DOHH2 (cell line): Measurements from ENCODE around the gene ADH4.

Experiments used
- H3F3A ChIP-seq: fragments of 200-600 bp; sonication (generic), shearing (Covaris generic); 2 replicates; pipeline ENCODE4 v1.6.0; 2016; ENCODE audit warnings: antibody characterized with exemption, mild to moderate bottlenecking; ENCODE audit not compliant: control insufficient read depth, insufficient read depth
- H3K27ac ChIP-seq: fragments of 200-600 bp; sonication (generic); 2 replicates; pipeline ENCODE4 v1.5.1; 2014; ENCODE audit warnings: low read depth, mild to moderate bottlenecking, low read length, moderate library complexity
- H3K27me3 ChIP-seq: fragments of 200-600 bp; sonication (generic); 2 replicates; pipeline ENCODE4 v1.6.1; 2014; ENCODE audit warnings: mild to moderate bottlenecking, low read length, mixed read lengths; ENCODE audit not compliant: control insufficient read depth
- H3K36me3 ChIP-seq: fragments of 200-600 bp; sonication (generic); 2 replicates; pipeline ENCODE4 v1.6.1; 2014; ENCODE audit warnings: mild to moderate bottlenecking, low read length, moderate library complexity, mixed read lengths; ENCODE audit not compliant: control insufficient read depth
- H3K4me1 ChIP-seq: fragments of 200-600 bp; sonication (generic); 2 replicates; pipeline ENCODE4 v1.6.1; 2014; ENCODE audit warnings: mild to moderate bottlenecking, low read length, mixed read lengths; ENCODE audit not compliant: control insufficient read depth
- H3K4me2 ChIP-seq: fragments of 200-600 bp; sonication (generic); 2 replicates; pipeline ENCODE4 v1.6.0; 2014; ENCODE audit warnings: mild to moderate bottlenecking, low read length, moderate library complexity
- H3K4me3 ChIP-seq: fragments of 200-600 bp; sonication (generic); 2 replicates; pipeline ENCODE4 v1.5.1; 2014; ENCODE audit warnings: mild to moderate bottlenecking, low read length, mixed read lengths
- H3K79me2 ChIP-seq: fragments of 200-600 bp; sonication (generic); 2 replicates; pipeline ENCODE4 v1.6.1; 2014; ENCODE audit warnings: mild to moderate bottlenecking, low read length, mixed read lengths; ENCODE audit not compliant: control insufficient read depth
- H3K9me2 ChIP-seq: fragments of 200-600 bp; sonication (generic); replicated peaks from 2 replicates; pipeline ENCODE4 v1.6.1; 2014; ENCODE audit warnings: mild to moderate bottlenecking, low read length, mixed read lengths; ENCODE audit not compliant: control insufficient read depth
- H3K9me3 ChIP-seq: fragments of 200-600 bp; sonication (generic); 2 replicates; pipeline ENCODE4 v1.6.1; 2014; ENCODE audit warnings: antibody characterized with exemption, low read length, mixed read lengths; ENCODE audit not compliant: control insufficient read depth, insufficient read depth
- H4K20me1 ChIP-seq: fragments of 200-600 bp; sonication (generic); 2 replicates; pipeline ENCODE4 v1.6.0; 2014; ENCODE audit warnings: low read depth, mild to moderate bottlenecking, antibody characterized with exemption, low read length, moderate library complexity; ENCODE audit not compliant: control insufficient read depth, insufficient read depth
- CTCF ChIP-seq: fragments of 200-600 bp; sonication (generic); IDR thresholded peaks from one replicate; pipeline ENCODE4 v1.5.1; 2014; ENCODE audit warnings: antibody characterized with exemption, mild to moderate bottlenecking, low read depth, low read length; ENCODE audit not compliant: poor library complexity, severe bottlenecking
- EZH2phosphoT487 ChIP-seq: fragments of 200-600 bp; sonication (generic); IDR thresholded peaks from 2 replicates; pipeline ENCODE4 v1.6.1; 2017; ENCODE audit warnings: borderline replicate concordance, mild to moderate bottlenecking, antibody characterized with exemption, low read length, moderate library complexity, mixed read lengths

The ADH4 gene

DNA sequence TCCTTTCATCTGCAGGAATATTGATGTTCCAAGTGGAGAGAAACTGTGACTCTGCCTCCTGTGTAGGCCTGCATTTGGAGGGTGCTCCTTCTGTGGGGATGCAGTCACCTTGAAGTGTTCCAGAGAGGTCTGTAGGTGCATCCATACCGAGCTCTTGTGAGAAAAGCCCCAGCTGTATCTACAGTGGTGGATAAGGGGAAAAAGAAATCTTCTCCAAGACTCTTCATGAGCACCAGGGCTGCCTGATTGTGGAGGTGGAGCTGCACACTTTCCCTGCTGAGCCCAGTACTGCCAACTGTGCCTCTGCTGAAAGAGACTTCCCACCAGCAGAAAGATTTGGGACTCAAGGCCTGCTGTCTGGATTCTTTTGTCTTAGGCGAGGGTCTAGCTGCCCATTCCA lies 35.1 kb upstream of the ADH4 start:
- no peaks in the 10 kb centered on the region for H3F3A ChIP-seq
- no peaks in the 10 kb centered on the region for H3K79me2 ChIP-seq
- no peaks in the 10 kb centered on the region for H4K20me1 ChIP-seq
- H3K27ac ChIP-seq = no peak overlapping the region
- H3K9me3 ChIP-seq = no peaks in the 10 kb centered on the region
- no peak overlapping the region for H3K4me2 ChIP-seq
- H3K9me2 ChIP-seq = no peaks in the 10 kb centered on the region
- H3K4me3 ChIP-seq = no peak overlapping the region
- no peaks in the 10 kb centered on the region for H3K36me3 ChIP-seq
- H3K4me1 ChIP-seq = no peaks in the 10 kb centered on the region
- TF ChIP-seq EZH2phosphoT487 = no peak
- no peaks in the 10 kb centered on the region for H3K27me3 ChIP-seq

DNA sequence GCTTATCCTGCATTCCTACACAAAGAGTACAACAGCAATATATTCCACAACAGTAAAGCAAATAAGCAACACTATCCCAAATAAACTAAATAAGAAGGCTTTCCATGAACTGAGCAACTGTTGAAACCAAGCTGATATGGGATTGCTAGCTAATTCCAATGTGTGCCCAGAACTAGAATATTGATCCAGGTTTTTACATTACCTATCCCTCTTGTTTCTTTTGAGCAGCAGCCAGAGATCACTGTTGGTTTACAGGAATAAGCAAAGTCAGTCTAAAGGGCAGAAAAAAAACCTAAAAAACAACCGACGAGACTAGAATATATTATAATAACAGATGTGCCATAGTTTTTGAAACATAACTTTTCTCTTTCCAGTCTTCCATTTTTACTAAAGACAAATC lies 22.4 kb upstream of the ADH4 start:
- Histone ChIP-seq H3K27me3 (no peaks in the 10 kb centered on the region), H3K4me2 (no peak overlapping the region), H4K20me1 (no peaks in the 10 kb centered on the region), H3K4me1 (no peaks in the 10 kb centered on the region), H3K36me3 (no peaks in the 10 kb centered on the region), H3K9me3 (no peaks in the 10 kb centered on the region), H3K4me3 (no peak overlapping the region), H3F3A (no peaks in the 10 kb centered on the region), H3K9me2 (no peaks in the 10 kb centered on the region), H3K27ac (no peak overlapping the region), H3K79me2 (no peaks in the 10 kb centered on the region)
- TF ChIP-seq CTCF (no peak), EZH2phosphoT487 (no peak)

GRCh38 chr4:99165978-99166377 lies 21.9 kb upstream of the ADH4 start:
- no peak overlapping the region for H3K27ac ChIP-seq
- no peaks in the 10 kb centered on the region for H3K4me1 ChIP-seq
- no peaks in the 10 kb centered on the region for H3K9me2 ChIP-seq
- no peak overlapping the region for H3K4me2 ChIP-seq
- no peaks in the 10 kb centered on the region for H3F3A ChIP-seq
- H4K20me1 ChIP-seq = no peaks in the 10 kb centered on the region
- H3K9me3 ChIP-seq = no peaks in the 10 kb centered on the region
- no peaks in the 10 kb centered on the region for H3K27me3 ChIP-seq
- no peak overlapping the region for H3K4me3 ChIP-seq
- H3K36me3 ChIP-seq = no peaks in the 10 kb centered on the region
- TF ChIP-seq EZH2phosphoT487 (no peak), CTCF (no peak)
- no peaks in the 10 kb centered on the region for H3K79me2 ChIP-seq

GRCh38 chr4:99161373-99162099 lies 17.4 kb upstream of the ADH4 start:
- H4K20me1 ChIP-seq = no peaks in the 10 kb centered on the region
- no peaks in the 10 kb centered on the region for H3K9me3 ChIP-seq
- no peaks in the 10 kb centered on the region for H3K27me3 ChIP-seq
- H3K4me3 ChIP-seq = no peak overlapping the region
- H3K4me1 ChIP-seq = no peaks in the 10 kb centered on the region
- H3K4me2 ChIP-seq = no peak overlapping the region
- no peak overlapping the region for H3K27ac ChIP-seq
- H3K79me2 ChIP-seq = no peaks in the 10 kb centered on the region
- H3K36me3 ChIP-seq = no peaks in the 10 kb centered on the region
- H3F3A ChIP-seq = no peaks in the 10 kb centered on the region
- no peaks in the 10 kb centered on the region for H3K9me2 ChIP-seq
- TF ChIP-seq EZH2phosphoT487 = no peak
- no peak for TF ChIP-seq CTCF
